ENCODE results near the gene NRF1. TPM values are rescaled to one million over a fixed set of nuclear protein-coding genes. Genes with fewer than 3 reads are reported as not detected.

The NRF1 gene
- total RNA-seq, 1 experiment from 2014 or later: 25.9 TPM

DNA sequence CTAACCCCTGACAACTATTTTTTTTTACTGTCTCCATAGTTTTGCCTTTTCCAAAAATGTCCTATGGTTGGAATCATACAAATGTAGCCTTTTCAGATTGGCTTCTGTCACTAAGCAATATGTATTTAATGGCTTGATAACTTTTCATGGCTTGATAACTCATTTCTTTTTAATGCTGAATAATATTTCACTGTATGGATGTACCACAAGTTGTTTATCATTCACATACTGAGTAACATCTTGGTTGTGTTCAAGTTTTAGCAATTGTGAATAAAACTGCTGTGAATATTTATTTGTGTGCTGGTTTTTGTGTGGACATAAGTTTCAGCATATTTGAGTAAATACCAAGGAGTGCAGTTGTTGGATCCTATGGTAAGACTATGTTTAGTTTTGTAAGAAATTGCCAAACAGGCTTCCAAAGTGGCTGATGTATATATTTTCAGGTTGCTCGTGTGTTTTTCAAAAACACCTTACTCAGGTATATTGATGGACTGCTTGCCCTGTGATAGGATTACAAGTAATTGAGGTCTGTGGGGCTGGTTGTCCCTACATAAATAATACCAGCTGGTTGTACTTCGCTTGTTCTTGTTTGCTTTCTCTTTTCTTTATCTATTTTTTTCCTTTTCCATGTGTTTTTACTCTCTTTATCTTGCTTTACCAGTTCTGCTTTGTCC, 23.0 kb downstream of the NRF1 start:
- H3K9ac ChIP-seq (ENCODE audit: low read length): no peak overlapping the region
- H3K79me2 ChIP-seq (ENCODE audit: insufficient read depth, low read length): peaks cover 96% of the 10 kb centered on the region
- H3K4me3 ChIP-seq (replicated peaks in 1 of 2; ENCODE audit: low read depth in 1 of 2, low read length in 2 of 2): no peak overlapping the region
- intact Hi-C loops (cut with micrococcal nuclease): loop anchor here (1.0 kb wide), 1 partner anchor 416 kb away; no protein-coding TSS in a partner anchor
- H4K20me1 ChIP-seq (ENCODE audit: insufficient read depth): peaks cover 11% of the 10 kb centered on the region; the same call in 1 of the 2 replicates
- TF ChIP-seq, protein P1, sequence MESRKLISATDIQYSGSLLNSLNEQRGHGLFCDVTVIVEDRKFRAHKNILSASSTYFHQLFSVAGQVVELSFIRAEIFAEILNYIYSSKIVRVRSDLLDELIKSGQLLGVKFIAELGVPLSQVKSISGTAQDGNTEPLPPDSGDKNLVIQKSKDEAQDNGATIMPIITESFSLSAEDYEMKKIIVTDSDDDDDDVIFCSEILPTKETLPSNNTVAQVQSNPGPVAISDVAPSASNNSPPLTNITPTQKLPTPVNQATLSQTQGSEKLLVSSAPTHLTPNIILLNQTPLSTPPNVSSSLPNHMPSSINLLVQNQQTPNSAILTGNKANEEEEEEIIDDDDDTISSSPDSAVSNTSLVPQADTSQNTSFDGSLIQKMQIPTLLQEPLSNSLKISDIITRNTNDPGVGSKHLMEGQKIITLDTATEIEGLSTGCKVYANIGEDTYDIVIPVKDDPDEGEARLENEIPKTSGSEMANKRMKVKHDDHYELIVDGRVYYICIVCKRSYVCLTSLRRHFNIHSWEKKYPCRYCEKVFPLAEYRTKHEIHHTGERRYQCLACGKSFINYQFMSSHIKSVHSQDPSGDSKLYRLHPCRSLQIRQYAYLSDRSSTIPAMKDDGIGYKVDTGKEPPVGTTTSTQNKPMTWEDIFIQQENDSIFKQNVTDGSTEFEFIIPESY (IDR thresholded peaks at IDR 0.05; ENCODE audit: extremely low read depth, insufficient replicate concordance, low read length): no peak
- TF ChIP-seq EZH2phosphoT487 (IDR thresholded peaks at IDR 0.05; ENCODE audit: borderline replicate concordance) (no peak), ZNF274 (IDR thresholded peaks at IDR 0.05; ENCODE audit: low read depth, low read length) (no peak), TCF7L2 (IDR thresholded peaks at IDR 0.05; ENCODE audit: borderline replicate concordance, extremely low read depth, insufficient read depth, insufficient read length) (no peak), ELF1 (IDR thresholded peaks at IDR 0.05; ENCODE audit: borderline replicate concordance, low read depth) (no peak), ZFX (IDR thresholded peaks at IDR 0.05) (no peak), SRF (IDR thresholded peaks at IDR 0.05; ENCODE audit: low read depth) (no peak), POLR2A (IDR thresholded peaks at IDR 0.05; ENCODE audit: borderline replicate concordance, extremely low read depth, insufficient read depth, insufficient read length) (no peak), YY1 (IDR thresholded peaks at IDR 0.05; ENCODE audit: extremely low read depth, insufficient replicate concordance, low read depth, low read length) (no peak), CBX3 (IDR thresholded peaks at IDR 0.05; ENCODE audit: low read depth) (no peak), POLR2AphosphoS5 (IDR thresholded peaks at IDR 0.05; ENCODE audit: low read depth, low read length) (no peak), CEBPB (IDR thresholded peaks at IDR 0.05; ENCODE audit: low read depth) (no peak)
- TF ChIP-seq, protein P2, sequence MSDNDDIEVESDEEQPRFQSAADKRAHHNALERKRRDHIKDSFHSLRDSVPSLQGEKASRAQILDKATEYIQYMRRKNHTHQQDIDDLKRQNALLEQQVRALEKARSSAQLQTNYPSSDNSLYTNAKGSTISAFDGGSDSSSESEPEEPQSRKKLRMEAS (IDR thresholded peaks at IDR 0.05): no peak
- TF ChIP-seq, protein P3, sequence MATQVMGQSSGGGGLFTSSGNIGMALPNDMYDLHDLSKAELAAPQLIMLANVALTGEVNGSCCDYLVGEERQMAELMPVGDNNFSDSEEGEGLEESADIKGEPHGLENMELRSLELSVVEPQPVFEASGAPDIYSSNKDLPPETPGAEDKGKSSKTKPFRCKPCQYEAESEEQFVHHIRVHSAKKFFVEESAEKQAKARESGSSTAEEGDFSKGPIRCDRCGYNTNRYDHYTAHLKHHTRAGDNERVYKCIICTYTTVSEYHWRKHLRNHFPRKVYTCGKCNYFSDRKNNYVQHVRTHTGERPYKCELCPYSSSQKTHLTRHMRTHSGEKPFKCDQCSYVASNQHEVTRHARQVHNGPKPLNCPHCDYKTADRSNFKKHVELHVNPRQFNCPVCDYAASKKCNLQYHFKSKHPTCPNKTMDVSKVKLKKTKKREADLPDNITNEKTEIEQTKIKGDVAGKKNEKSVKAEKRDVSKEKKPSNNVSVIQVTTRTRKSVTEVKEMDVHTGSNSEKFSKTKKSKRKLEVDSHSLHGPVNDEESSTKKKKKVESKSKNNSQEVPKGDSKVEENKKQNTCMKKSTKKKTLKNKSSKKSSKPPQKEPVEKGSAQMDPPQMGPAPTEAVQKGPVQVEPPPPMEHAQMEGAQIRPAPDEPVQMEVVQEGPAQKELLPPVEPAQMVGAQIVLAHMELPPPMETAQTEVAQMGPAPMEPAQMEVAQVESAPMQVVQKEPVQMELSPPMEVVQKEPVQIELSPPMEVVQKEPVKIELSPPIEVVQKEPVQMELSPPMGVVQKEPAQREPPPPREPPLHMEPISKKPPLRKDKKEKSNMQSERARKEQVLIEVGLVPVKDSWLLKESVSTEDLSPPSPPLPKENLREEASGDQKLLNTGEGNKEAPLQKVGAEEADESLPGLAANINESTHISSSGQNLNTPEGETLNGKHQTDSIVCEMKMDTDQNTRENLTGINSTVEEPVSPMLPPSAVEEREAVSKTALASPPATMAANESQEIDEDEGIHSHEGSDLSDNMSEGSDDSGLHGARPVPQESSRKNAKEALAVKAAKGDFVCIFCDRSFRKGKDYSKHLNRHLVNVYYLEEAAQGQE (IDR thresholded peaks at IDR 0.05; ENCODE audit: low read depth): no peak
- TF ChIP-seq, protein P4, sequence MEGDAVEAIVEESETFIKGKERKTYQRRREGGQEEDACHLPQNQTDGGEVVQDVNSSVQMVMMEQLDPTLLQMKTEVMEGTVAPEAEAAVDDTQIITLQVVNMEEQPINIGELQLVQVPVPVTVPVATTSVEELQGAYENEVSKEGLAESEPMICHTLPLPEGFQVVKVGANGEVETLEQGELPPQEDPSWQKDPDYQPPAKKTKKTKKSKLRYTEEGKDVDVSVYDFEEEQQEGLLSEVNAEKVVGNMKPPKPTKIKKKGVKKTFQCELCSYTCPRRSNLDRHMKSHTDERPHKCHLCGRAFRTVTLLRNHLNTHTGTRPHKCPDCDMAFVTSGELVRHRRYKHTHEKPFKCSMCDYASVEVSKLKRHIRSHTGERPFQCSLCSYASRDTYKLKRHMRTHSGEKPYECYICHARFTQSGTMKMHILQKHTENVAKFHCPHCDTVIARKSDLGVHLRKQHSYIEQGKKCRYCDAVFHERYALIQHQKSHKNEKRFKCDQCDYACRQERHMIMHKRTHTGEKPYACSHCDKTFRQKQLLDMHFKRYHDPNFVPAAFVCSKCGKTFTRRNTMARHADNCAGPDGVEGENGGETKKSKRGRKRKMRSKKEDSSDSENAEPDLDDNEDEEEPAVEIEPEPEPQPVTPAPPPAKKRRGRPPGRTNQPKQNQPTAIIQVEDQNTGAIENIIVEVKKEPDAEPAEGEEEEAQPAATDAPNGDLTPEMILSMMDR (IDR thresholded peaks at IDR 0.05 in 2 of 3, conservative IDR thresholded peaks at IDR 0.05 in 1 of 3; ENCODE audit: borderline replicate concordance in 1 of 3, insufficient read depth in 1 of 3, low read depth in 2 of 3, low read length in 2 of 3): no peak
- TF ChIP-seq, protein P5, sequence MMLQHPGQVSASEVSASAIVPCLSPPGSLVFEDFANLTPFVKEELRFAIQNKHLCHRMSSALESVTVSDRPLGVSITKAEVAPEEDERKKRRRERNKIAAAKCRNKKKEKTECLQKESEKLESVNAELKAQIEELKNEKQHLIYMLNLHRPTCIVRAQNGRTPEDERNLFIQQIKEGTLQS (IDR thresholded peaks at IDR 0.05): no peak
- H3K4me1 ChIP-seq (ENCODE audit: control insufficient read depth in 1 of 2, insufficient read depth in 2 of 2, low read length in 2 of 2): no peaks in the 10 kb centered on the region
- no peaks in the 10 kb centered on the region for H3K36me3 ChIP-seq (ENCODE audit: control insufficient read depth in 1 of 2, insufficient read depth in 2 of 2, low read length in 2 of 2)
- H3K27me3 ChIP-seq (ENCODE audit: insufficient read depth, low read length): no peaks in the 10 kb centered on the region
- ChIA-PET RAD21 (ENCODE audit: low non-redundant PET in 1 of 2, low total read pairs in 2 of 2, uncharacterized antibody in 2 of 2, unreplicated experiment in 2 of 2) (interaction anchor here in 1 of 2 experiments (0.6 kb wide), 1 partner anchor 391 kb away, joined by 4 read pairs; no protein-coding TSS in a partner anchor), CTCF (interaction anchor here (0.7 to 1.0 kb wide), 4 partner anchors 22 to 416 kb away, joined by 3 to 4 read pairs (median 3); no protein-coding TSS in a partner anchor), POLR2A (interaction anchor here (1.1 kb wide), 1 partner anchor 22 kb away, joined by 3 read pairs; no protein-coding TSS in a partner anchor)
- no peak overlapping the region for H3K27ac ChIP-seq (ENCODE audit: low read depth, low read length)
- no peak overlapping the region for H2AFZ ChIP-seq (ENCODE audit: low read depth, low read length, poor library complexity, severe bottlenecking)
- H3K4me2 ChIP-seq (ENCODE audit: low read length): no peak overlapping the region
- no peaks in the 10 kb centered on the region for H3K9me3 ChIP-seq (ENCODE audit: control insufficient read depth in 1 of 2, insufficient read depth in 1 of 2, low read depth in 1 of 2, low read length in 2 of 2)
- BruUV-seq (replicated peaks): no TSS peak
- H3K9me2 ChIP-seq (ENCODE audit: insufficient read depth): no peaks in the 10 kb centered on the region
- ATAC-seq: no peak
- no peak for DNase-seq (ENCODE audit: low read depth, low spot score)
